ENCODE results near the gene DOK3. TPM values are rescaled to one million over a fixed set of nuclear protein-coding genes. Genes with fewer than 3 reads are reported as not detected.

The DOK3 gene
- polyA plus RNA-seq, 1 donor from 2014 or later: 5.5 TPM

- Histone ChIP-seq H2AFZ (ENCODE audit: low read depth, low read length) (no peak overlapping the region), H4K20me1 (ENCODE audit: insufficient read depth) (peaks cover 3% of the 10 kb centered on the region), H3F3A (ENCODE audit: insufficient read depth, low read length, poor library complexity, severe bottlenecking) (no peaks in the 10 kb centered on the region), H3K9me3 (ENCODE audit: low read length) (no peaks in the 10 kb centered on the region), H3K4me3 (ENCODE audit: low read length) (no peak overlapping the region), H3K4me2 (ENCODE audit: low read length) (no peak overlapping the region), H3K9me2 (ENCODE audit: insufficient read depth, low read length) (no peaks in the 10 kb centered on the region), H3K27ac (ENCODE audit: low read length) (no peak overlapping the region), H3K79me2 (replicated peaks; ENCODE audit: insufficient read depth, low read length) (peaks cover 45% of the 10 kb centered on the region), H3K27me3 (ENCODE audit: insufficient read depth, low read depth, low read length) (no peaks in the 10 kb centered on the region), H3K36me3 (ENCODE audit: insufficient read depth, low read length) (peaks cover 17% of the 10 kb centered on the region), H3K9ac (ENCODE audit: low read length) (no peak overlapping the region)
- TF ChIP-seq EZH2 (IDR thresholded peaks at IDR 0.05; ENCODE audit: borderline replicate concordance, insufficient read depth, low read length, poor library complexity, severe bottlenecking): no peak
- TF ChIP-seq MXI1 (conservative IDR thresholded peaks at IDR 0.05; ENCODE audit: poor library complexity, severe bottlenecking): no peak
- TF ChIP-seq RAD21 (conservative IDR thresholded peaks at IDR 0.05): no peak
- no peak for TF ChIP-seq REST (IDR thresholded peaks at IDR 0.05; ENCODE audit: borderline replicate concordance)
- TF ChIP-seq SMC3 (conservative IDR thresholded peaks at IDR 0.05; ENCODE audit: poor library complexity): no peak
- no peak for TF ChIP-seq CTCF (IDR thresholded peaks at IDR 0.05; ENCODE audit: poor library complexity, severe bottlenecking)
- no peak for TF ChIP-seq POLR2AphosphoS5 (IDR thresholded peaks at IDR 0.05)
- TF ChIP-seq EP300 (conservative IDR thresholded peaks at IDR 0.05; ENCODE audit: poor library complexity, severe bottlenecking): no peak
- no peak for TF ChIP-seq TAF1 (IDR thresholded peaks at IDR 0.05; ENCODE audit: low read depth)
Measured at GRCh38 chr5:177546258-177546741, 36.7 kb upstream of the DOK3 start.

- Histone ChIP-seq H3K4me2 (ENCODE audit: low read length) (no peak overlapping the region), H3K36me3 (ENCODE audit: insufficient read depth, low read length) (peaks cover 17% of the 10 kb centered on the region), H2AFZ (ENCODE audit: low read depth, low read length) (no peak overlapping the region), H3K27me3 (ENCODE audit: insufficient read depth, low read depth, low read length) (no peaks in the 10 kb centered on the region), H3F3A (ENCODE audit: insufficient read depth, low read length, poor library complexity, severe bottlenecking) (no peaks in the 10 kb centered on the region), H3K9me2 (ENCODE audit: insufficient read depth, low read length) (no peaks in the 10 kb centered on the region), H4K20me1 (ENCODE audit: insufficient read depth) (peaks cover 3% of the 10 kb centered on the region), H3K9me3 (ENCODE audit: low read length) (no peaks in the 10 kb centered on the region), H3K79me2 (replicated peaks; ENCODE audit: insufficient read depth, low read length) (peaks cover 38% of the 10 kb centered on the region), H3K4me3 (ENCODE audit: low read length) (no peak overlapping the region), H3K9ac (ENCODE audit: low read length) (no peak overlapping the region), H3K27ac (ENCODE audit: low read length) (no peak overlapping the region)
- TF ChIP-seq RAD21 (conservative IDR thresholded peaks at IDR 0.05): no peak
Measured at GRCh38 chr5:177545487-177546257, 36.0 kb upstream of the DOK3 start.

Data from neural cell (in vitro differentiated cells).